GM18861 (cell line): ENCODE results near the gene EPN2.

Experiments
- ATAC-seq: cut with Tn5 transposase; IDR thresholded peaks from one replicate; pipeline ENCODE4 v1.9.1; 2021; ENCODE audit not compliant: unreplicated experiment

EPN2 gene

DNA sequence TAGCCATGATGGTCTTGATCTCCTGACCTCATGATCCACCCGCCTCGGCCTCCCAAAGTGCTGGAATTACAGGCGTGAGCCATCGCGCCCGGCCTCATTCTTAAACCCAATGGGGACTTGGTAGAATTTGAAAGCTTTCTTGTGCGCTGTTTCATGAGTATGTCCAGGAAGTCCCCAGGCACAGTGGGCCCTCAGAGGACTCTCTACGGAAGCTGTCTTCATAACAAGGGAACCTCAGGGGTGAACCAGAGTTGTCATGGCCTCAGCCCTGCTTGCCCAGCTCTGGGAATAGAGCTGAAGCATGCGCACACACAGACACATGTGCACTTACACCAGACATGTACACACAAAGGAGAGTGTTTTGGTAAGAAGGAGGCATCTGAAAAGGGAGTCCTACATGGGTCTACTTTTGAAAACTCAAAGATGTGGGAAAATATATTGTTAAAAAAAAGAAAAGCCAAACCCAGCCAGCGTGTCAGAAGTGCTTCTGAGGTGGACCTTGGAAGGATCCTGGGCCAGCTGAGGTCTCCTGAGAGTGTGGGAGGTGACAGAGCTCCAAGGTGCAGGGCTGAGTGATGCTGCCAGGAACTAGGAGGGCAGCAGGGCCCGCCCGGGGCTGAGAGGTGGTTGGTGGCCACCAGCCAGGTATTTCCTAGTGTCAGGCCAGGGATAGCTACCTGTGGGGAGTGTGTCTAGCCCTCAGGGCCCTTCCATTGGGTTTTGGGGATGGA, 54.6 kb downstream of the EPN2 start:
- no peak for ATAC-seq

GRCh38 chr17:19292377-19292711, 55.2 kb downstream of the EPN2 start:
- ATAC-seq = no peak

- no peak for ATAC-seq
These were observed 57.3 kb downstream of the EPN2 start for GRCh38 chr17:19294443-19294842.

DNA sequence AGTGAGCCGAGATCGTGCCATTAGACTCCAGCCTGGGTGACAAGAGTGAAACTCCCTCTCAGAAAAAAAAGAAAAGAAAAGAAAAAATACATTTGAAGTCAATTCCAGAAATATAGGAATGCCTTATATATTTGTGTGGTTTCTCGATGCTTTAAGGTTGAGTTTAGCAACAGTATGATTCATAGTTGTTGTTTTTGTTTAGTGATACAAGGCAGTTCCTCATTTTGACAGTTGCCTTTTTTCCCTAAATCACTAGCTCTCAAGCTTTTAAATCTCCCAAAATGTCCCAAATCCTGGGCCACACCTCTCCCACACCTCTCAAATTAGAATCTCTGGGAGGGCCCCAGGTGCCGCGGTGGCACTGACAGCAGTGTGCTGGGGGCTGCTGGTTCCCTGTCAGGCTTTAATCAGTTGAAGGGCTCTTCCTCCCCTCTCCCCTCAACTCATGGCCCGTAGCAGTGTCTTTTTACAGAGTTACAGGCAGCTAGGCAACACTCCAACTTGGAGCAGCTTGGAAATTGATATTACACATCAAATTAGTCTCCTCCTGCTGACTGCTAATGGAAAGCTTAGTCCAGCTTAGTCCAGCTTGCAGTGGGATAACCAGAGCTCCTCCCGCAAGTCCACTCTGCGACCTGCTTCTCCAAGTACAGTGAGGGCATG, 58.4 kb downstream of the EPN2 start:
- ATAC-seq = no peak

DNA sequence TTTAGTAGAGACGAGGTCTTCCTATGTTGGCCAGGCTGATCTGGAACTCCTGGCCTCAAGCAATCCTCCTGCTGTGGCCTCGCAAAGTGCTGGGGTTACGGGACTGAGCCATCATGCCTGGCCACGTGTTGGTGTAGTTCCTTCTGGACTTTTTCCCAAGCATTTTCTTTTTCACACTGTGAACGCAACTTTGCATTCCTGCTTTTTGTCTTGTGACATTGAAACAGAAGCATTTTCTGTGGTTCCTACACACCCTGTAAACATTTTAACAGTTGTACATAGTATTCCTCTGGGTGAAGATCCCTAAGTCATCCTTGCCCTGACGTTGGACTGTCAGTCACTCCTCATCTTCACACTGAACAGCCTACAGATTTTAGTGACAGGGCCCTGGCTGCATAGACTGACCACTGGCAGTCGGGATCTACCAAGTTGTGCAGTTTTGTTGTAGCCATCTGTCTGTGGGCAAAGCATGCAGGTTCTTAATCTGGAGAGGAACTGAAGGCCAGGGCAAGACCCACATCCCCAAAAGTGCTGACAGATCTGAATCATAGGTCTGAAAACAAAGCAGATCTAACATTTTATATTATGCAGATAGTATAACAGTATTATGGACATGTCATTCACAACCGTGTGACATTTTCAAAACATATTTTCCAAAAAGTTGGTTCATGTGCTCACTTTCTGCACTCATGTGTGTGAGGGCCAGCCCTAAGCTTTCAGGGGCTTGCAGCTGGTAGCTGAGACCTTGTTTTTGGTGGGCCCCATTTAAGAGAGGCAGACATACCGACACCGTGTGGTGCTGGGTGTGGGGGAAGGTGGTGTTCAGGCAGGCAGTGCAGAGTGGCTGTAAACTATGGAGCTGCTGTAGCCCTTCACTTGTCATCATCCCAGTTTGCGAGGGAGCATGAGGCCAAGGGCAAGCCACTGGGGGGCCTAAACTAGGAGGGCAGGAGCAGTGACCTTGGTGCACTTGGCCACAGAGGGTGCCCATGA, 59.9 kb downstream of the EPN2 start:
- no peak for ATAC-seq

DNA sequence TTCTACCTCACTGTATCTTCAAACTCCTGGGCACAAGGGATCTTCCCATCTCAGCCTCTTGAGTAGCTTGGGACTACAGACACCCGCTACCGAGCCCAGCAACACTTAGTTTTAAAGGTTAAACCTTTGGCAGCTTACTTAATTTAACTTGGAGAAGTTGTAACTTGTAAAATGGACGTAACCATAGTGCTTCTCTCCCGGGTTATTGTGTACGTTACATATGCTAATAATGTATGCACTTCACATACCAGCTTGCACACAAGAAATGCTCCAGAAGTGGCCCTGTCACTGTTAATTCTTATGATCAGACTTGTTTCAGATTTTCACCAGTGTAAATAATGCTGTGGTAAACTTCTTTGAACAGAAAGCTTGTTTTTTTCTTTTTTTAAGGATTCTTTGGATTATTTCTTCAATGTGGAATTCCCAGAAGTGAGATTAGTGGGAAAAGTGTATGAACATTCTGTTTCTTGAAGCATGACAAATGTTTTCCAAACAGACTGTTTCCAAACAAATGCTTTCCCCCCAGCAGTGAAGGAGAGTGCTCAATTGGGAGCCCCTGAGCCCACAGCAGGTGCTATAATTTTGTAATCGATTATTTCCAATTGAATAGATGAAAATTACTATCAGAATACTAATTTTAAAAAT, 61.5 kb downstream of the EPN2 start:
- no peak for ATAC-seq

DNA sequence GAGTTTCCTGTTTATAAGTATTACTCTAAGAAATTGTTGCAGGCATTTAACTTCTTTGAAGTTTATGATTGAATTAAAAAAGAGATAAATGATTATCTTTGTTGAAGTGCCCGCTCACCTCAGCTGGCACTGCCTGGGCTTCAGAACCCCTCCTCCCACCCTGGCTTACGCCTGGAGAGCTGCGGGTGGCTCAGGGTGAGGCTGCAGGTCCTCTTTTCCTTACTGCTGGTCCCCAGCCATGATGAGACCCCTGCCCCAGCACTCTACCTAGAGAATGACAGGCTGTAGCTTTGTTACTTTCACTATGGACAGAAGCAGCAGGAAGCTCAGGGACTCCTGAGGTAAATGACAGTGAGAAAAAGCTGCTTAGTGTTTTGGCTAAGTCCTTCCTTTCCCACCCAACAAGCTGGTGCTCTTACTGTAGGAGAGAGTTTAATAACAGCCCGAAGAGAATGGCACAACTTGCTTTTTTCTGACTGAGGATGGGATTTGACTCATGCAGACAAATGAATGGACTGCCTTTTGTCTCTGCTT, 62.1 kb downstream of the EPN2 start:
- no peak for ATAC-seq

DNA sequence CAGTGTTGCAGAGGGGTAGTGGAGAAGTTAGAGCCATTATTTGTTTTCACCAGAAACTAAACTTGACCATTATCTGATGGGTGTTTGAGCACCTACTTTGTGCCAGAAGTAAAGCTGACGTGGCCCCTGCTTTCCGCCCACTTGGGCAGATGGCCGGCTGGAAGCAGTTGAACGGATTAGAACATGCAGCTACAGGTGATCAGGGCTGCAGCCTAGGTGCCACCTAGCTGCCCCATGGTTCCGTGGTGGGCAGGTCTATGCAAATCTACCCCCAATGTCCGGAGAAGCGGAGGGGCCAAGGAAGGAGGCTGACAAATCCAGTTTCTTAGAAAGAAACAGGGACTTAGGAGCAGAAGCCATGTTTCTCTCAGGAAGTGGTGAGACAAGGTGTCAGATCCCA, 62.7 kb downstream of the EPN2 start:
- ATAC-seq = no peak

GRCh38 chr17:19301274-19301951, 64.2 kb downstream of the EPN2 start:
- no peak for ATAC-seq

DNA sequence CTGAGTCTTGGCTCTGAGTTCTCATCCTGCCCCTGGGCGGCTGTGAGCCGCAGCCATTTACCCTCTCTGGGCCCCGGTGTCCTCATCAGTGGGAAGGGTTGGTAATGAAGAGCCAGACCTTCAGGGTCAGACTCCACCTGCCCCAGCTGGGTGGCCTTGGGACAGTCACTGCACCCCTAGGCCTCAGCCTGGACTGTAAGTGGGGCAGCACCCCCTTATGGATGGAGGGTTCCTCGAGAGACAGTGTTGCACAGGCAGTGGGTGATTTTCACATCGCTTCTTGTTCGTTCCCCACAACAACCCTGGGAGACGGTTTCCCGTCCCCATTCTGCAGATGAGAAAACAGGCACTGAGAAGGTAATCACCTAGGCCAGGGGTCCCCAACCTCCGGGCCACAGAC, 64.8 kb downstream of the EPN2 start:
- no peak for ATAC-seq

DNA sequence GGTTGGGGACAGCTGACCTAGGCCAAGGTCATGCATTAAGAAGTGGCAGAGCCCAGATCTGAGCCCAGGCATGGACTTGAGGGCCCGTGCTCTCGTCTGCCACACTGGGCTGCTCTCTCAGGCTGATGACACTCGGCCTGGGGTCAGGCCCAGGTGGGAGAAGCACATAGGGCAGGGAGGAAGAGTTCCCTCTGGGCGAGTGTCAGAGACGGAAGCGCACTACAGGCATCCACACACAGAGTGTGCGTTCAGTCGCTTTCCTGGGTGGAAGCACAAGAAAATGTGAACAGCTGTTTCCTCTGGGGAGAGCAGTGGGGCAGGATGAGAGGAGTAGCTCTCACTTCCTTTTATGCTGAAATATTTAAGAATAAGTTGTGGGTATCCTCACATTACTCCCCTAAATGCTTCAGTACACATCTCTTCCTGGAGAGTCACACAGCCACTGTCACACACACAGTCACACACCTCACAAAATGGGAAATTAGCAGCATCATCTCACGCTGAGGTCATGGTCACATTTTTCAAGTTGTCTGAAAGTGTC, 65.7 kb downstream of the EPN2 start:
- no peak for ATAC-seq

GRCh38 chr17:19303367-19303776, 66.2 kb downstream of the EPN2 start:
- no peak for ATAC-seq

DNA sequence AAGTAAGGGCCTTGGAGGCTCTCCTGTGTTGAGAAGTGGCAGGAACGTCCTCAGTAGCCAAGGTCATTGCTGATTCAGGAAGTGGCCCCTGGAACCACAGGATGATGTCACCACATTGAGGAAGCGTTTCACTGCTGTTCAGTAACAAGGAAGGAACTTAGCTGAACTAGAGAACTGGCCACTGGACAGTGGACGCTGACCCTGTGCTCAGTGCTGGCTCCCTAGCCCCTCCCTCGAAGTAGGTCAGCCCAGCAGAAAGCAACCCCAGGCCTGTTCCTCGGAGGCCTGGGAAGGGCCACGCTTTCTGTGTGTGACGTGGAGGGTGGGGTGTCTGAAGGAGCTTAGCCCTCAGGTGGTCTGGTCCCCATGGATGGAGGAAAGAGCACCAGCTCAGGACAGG, 67.0 kb downstream of the EPN2 start:
- no peak for ATAC-seq

DNA sequence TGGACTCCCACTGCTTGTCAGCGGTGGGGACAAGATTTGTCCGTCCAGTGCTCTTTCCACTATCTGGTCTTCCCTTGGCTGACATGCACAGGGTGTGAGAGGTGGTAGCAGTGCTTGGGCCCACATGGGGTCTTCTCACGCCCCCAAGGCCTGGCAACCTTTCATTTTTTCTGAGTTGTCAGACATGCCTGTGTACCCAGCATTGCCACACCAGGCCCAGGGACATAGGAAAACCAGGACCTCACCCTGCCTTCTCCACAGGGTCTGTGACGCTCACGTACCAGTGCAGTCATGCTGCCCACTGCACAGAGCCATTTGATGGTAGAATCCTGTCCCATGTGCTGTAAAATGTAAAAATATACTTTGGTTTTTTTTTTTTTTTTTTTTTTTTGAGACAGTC, 67.6 kb downstream of the EPN2 start:
- ATAC-seq = no peak

- ATAC-seq = no peak
These were observed 68.1 kb downstream of the EPN2 start for GRCh38 chr17:19305256-19305655.

- no peak for ATAC-seq
These were observed 68.6 kb downstream of the EPN2 start for GRCh38 chr17:19305761-19306159.

- ATAC-seq = peak; percentile 88
These were observed 69.3 kb downstream of the EPN2 start for GRCh38 chr17:19306160-19307111.

DNA sequence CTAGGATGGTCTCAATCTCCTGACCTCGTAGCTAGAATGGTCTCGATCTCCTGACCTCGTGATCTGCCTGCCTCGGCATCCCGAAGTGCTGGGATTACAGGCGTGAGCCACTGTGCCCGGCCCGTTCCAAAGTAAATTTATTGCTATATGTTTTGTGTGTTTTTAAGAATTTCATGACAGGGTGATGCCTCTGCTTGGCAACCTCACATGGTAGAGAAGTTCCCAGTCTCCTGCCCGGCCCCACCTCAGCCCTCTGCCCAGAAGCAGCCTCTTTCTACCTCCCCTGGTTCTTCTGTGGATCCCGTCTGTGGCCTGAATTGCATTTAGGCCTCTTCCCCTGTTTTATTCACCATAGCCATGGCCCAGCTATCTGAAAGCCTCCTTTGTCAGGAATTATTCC, 70.4 kb downstream of the EPN2 start:
- no peak for ATAC-seq

- no peak for ATAC-seq
These were observed 71.2 kb downstream of the EPN2 start for GRCh38 chr17:19308398-19308797.
